WERI-Rb-1 (cell line): ENCODE data around the gene PRLHR.

ENCODE experiments used
- DNase-seq: peaks from one replicate; pipeline ENCODE4 v3.0.0-alpha.2; 2020
- H3K27ac ChIP-seq: fragments of 250-450 bp; sonication (Bioruptor Pico); 2 replicates; pipeline ENCODE4 v1.5.1; 2020; ENCODE audit warnings: mild to moderate bottlenecking, moderate library complexity
- H3K27me3 ChIP-seq: fragments of 250-450 bp; sonication (Bioruptor Pico); 2 replicates; pipeline ENCODE4 v1.5.1; 2021; ENCODE audit warnings: mild to moderate bottlenecking, low read depth, moderate library complexity; ENCODE audit not compliant: insufficient read depth, severe bottlenecking
- H3K36me3 ChIP-seq: fragments of 250-450 bp; sonication (Bioruptor Pico); 2 replicates; pipeline ENCODE4 v1.5.1; 2020; ENCODE audit warnings: mild to moderate bottlenecking, moderate library complexity
- H3K4me3 ChIP-seq: 2 replicates; pipeline ENCODE4 v1.5.1; 2011; ENCODE audit warnings: low read depth, mild to moderate bottlenecking, control low read depth, low read length
- H3K9me3 ChIP-seq: fragments of 250-450 bp; sonication (Bioruptor Pico); 2 replicates; pipeline ENCODE4 v1.5.1; 2021; ENCODE audit warnings: mild to moderate bottlenecking, moderate library complexity; ENCODE audit not compliant: severe bottlenecking
- TF ChIP-seq, protein P1 (sequence below): IDR thresholded peaks from 2 replicates; pipeline ENCODE4 v1.5.1; 2011; ENCODE audit warnings: low read depth, mild to moderate bottlenecking, control low read depth, inconsistent platforms, low read length

Gene PRLHR

DNA sequence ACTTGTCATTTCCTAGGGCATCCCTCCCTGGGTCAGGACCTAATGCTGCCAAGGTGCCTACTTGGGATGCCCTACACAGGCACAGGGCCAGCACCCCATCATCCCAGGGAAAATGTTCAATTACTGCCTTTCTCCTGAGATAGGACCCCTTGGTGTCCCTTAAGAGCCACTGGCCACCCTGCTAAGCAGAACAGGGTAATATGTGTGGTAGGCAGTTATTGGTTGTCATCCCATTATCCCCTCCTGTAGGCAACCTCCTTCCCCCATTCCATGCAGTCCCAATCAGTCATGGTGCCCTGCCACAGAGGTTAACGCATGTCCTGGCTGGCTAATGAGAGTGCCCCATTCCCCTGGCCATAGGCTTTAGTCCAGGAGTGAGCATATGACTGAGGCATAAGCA lies 53.2 kb downstream of the PRLHR start:
- Histone ChIP-seq H3K9me3 (no peaks in the 10 kb centered on the region), H3K36me3 (no peaks in the 10 kb centered on the region), H3K27ac (no peak overlapping the region), H3K4me3 (no peak overlapping the region), H3K27me3 (peaks cover 37% of the 10 kb centered on the region)
- TF ChIP-seq, protein P1, sequence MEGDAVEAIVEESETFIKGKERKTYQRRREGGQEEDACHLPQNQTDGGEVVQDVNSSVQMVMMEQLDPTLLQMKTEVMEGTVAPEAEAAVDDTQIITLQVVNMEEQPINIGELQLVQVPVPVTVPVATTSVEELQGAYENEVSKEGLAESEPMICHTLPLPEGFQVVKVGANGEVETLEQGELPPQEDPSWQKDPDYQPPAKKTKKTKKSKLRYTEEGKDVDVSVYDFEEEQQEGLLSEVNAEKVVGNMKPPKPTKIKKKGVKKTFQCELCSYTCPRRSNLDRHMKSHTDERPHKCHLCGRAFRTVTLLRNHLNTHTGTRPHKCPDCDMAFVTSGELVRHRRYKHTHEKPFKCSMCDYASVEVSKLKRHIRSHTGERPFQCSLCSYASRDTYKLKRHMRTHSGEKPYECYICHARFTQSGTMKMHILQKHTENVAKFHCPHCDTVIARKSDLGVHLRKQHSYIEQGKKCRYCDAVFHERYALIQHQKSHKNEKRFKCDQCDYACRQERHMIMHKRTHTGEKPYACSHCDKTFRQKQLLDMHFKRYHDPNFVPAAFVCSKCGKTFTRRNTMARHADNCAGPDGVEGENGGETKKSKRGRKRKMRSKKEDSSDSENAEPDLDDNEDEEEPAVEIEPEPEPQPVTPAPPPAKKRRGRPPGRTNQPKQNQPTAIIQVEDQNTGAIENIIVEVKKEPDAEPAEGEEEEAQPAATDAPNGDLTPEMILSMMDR = no peak
- no peak for DNase-seq

- TF ChIP-seq, protein P1 = no peak
- no peaks in the 10 kb centered on the region for H3K36me3 ChIP-seq
- no peak overlapping the region for H3K27ac ChIP-seq
- H3K9me3 ChIP-seq = no peaks in the 10 kb centered on the region
- H3K4me3 ChIP-seq = no peak overlapping the region
- peaks cover 34% of the 10 kb centered on the region for H3K27me3 ChIP-seq
- DNase-seq = no peak
Measured at GRCh38 chr10:118541718-118542117, 53.7 kb downstream of the PRLHR start.
